ENCODE results near the gene MED28. TPM values are rescaled to one million over a fixed set of nuclear protein-coding genes. Genes with fewer than 3 reads are reported as not detected.
"Not testable (repeated sequence)": the region's sequence is repeated elsewhere in the genome, so short reads cannot be mapped to it uniquely, and the experiment has no call there.

The MED28 gene
- total and polyA plus RNA-seq, 3 donors from 2014 or later: 22.8 to 51.7 (median 27.3) TPM

DNA sequence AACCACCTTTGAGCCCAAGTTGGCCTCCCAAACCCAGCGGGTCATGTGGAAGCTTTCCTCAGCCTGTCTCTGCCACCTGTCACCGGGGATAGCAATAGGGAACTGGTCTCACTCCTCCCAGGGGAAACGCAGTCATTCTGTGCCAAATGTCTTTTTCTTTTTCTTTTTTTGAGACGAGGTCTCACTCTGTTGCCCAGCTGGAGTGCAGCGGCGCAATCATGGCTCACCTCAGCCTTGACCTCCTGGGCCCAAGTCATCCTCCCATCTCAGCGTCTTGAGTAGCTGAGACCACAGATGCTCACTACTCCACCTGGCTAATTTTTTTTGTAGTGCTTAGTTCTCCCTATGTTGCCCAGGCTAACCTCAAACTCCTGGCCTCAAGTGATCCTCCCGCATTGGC is 40.3 kb downstream of the MED28 start:
- Histone ChIP-seq H3K4me1 (no peaks in the 10 kb centered on the region), H3K4me3 (no peak overlapping the region), H3K27me3 (no peaks in the 10 kb centered on the region), H3K27ac (no peak overlapping the region), H3K9me3 (no peaks in the 10 kb centered on the region), H3K36me3 (ENCODE audit: low read depth, missing control alignments) (no peaks in the 10 kb centered on the region)
- intact Hi-C loops (cut with DNase I; ENCODE audit: low total_unique reads): no loop called here
- WGBS, 2 donors: 77 to 83% methylated on average over 8 of the region's 8 CpGs
- no peak for TF ChIP-seq POLR2A (IDR thresholded peaks at IDR 0.05)
- TF ChIP-seq, protein P1, sequence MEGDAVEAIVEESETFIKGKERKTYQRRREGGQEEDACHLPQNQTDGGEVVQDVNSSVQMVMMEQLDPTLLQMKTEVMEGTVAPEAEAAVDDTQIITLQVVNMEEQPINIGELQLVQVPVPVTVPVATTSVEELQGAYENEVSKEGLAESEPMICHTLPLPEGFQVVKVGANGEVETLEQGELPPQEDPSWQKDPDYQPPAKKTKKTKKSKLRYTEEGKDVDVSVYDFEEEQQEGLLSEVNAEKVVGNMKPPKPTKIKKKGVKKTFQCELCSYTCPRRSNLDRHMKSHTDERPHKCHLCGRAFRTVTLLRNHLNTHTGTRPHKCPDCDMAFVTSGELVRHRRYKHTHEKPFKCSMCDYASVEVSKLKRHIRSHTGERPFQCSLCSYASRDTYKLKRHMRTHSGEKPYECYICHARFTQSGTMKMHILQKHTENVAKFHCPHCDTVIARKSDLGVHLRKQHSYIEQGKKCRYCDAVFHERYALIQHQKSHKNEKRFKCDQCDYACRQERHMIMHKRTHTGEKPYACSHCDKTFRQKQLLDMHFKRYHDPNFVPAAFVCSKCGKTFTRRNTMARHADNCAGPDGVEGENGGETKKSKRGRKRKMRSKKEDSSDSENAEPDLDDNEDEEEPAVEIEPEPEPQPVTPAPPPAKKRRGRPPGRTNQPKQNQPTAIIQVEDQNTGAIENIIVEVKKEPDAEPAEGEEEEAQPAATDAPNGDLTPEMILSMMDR (IDR thresholded peaks at IDR 0.05): no peak
- DNase-seq: no peak

DNA sequence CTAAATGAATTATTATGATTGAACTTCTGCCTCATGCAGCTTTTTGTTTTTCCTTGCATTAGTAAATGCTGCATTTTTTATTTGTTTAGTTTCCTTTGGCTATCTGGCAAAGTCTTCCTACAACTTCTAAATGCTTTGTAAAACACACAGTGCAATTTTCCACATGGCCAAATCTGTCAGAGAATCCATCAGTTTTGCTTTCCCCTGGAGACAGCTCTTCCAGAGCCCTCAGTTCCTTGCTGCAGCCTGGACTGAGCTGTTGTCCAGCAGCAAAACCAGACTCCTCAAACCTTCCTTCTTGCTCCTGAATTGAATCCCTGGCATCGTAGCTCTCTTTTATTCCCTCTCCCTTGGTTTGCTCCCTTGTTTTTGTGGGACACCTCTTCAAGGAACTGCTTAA is 42.6 kb downstream of the MED28 start:
- TF ChIP-seq, protein P1 (IDR thresholded peaks at IDR 0.05): no peak
- TF ChIP-seq POLR2A (IDR thresholded peaks at IDR 0.05): no peak
- DNase-seq: no peak
- intact Hi-C loops (cut with DNase I; ENCODE audit: low total_unique reads): no loop called here
- Histone ChIP-seq H3K9me3 (no peaks in the 10 kb centered on the region), H3K4me3 (no peak overlapping the region), H3K27ac (no peak overlapping the region), H3K4me1 (no peaks in the 10 kb centered on the region), H3K27me3 (no peaks in the 10 kb centered on the region), H3K36me3 (ENCODE audit: low read depth, missing control alignments) (no peaks in the 10 kb centered on the region)
- 82 to 88% methylated on average over 1 of the region's 1 CpG for WGBS, 2 donors

DNA sequence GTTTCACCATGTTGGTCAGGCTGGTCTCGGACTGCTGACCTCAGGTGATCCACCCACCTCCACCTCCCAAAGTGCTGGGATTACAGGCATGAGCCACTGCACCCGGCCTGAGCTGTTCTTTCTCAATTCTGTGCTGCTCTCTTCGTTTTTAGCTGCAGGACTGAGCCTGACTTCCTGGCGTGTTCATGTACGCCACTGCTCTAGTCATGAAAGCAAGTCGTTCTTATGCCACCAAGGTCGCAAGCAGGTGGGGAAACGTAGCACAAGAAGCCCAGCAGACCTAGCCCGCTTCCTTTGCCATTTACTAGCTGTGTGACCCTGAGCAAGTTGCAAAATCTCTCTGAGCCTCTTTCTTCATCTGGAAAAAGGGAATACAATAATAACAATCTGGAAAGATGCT is 43.4 kb downstream of the MED28 start:
- no peak overlapping the region for H3K27ac ChIP-seq
- H3K4me1 ChIP-seq: no peaks in the 10 kb centered on the region
- H3K27me3 ChIP-seq: no peaks in the 10 kb centered on the region
- WGBS, 2 donors: 77 to 88% methylated on average over 9 of the region's 9 CpGs
- H3K4me3 ChIP-seq: no peak overlapping the region
- intact Hi-C loops (cut with DNase I; ENCODE audit: low total_unique reads): no loop called here
- H3K9me3 ChIP-seq: no peaks in the 10 kb centered on the region
- DNase-seq: no peak
- TF ChIP-seq, protein P1 (IDR thresholded peaks at IDR 0.05): no peak
- no peak for TF ChIP-seq POLR2A (IDR thresholded peaks at IDR 0.05)
- H3K36me3 ChIP-seq (ENCODE audit: low read depth, missing control alignments): no peaks in the 10 kb centered on the region

DNA sequence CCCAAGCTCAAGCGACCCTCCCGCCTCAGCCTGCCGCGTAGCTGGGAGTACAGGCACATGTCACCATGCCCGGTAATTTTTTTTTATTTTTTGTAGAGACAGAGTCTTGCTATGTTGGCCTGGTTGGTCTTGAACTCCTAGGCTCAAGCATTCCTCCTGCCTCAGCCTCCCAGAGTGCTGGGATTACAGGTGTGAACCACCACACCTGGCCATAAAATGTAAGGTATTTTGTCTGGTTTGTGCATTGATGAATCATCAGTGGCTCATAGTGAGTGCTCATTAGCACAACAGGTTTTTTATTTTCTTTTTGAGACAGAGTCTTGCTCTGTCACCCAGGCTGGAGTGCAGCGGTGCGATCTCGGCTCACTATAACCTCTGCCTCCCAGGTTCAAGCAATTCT is 44.8 kb downstream of the MED28 start:
- H3K9me3 ChIP-seq; DNase-seq; H3K4me3 ChIP-seq; H3K27ac ChIP-seq; H3K4me1 ChIP-seq; H3K27me3 ChIP-seq; intact Hi-C loops (cut with DNase I; ENCODE audit: low total_unique reads); H3K36me3 ChIP-seq (ENCODE audit: low read depth, missing control alignments): not testable (repeated sequence)
- 95 to 96% methylated on average over 8 of the region's 8 CpGs for WGBS, 2 donors

DNA sequence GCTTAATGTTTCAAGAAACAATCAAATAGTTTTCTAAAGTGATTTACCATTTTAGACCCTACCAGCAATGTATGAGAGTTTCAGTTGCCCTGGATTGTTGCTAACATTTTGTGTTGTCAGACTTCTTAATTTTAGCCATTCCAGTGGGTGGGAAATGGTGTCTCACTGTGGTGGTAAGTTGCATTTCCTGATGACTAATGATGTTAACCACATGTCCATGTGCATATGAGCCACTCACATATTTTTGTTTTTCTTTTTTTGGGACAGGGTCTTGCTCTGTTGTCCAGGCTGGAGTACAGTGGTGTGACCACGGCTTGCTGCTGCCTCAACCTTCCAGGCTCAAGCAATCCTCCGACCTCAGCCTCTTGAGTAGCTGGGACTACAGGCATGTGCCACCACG is 48.3 kb downstream of the MED28 start:
- no peaks in the 10 kb centered on the region for H3K36me3 ChIP-seq (ENCODE audit: low read depth, missing control alignments)
- DNase-seq: no peak
- no peak overlapping the region for H3K27ac ChIP-seq
- H3K4me1 ChIP-seq: no peaks in the 10 kb centered on the region
- no peaks in the 10 kb centered on the region for H3K27me3 ChIP-seq
- TF ChIP-seq, protein P1 (IDR thresholded peaks at IDR 0.05): no peak
- TF ChIP-seq POLR2A (IDR thresholded peaks at IDR 0.05): no peak
- WGBS, 2 donors: 96 to 97% methylated on average over 3 of the region's 3 CpGs
- no peaks in the 10 kb centered on the region for H3K9me3 ChIP-seq
- H3K4me3 ChIP-seq: no peak overlapping the region
- intact Hi-C loops (cut with DNase I; ENCODE audit: low total_unique reads): no loop called here
